Measurements from ENCODE around the gene BMX.
A peak's percentile ranks its signal among the peaks of the same experiment; 100 is the strongest.

- TF ChIP-seq CTCF (IDR thresholded peaks at IDR 0.05; ENCODE audit: low read depth, low read length) (peak; percentile 51), POLR2A (IDR thresholded peaks at IDR 0.05; ENCODE audit: extremely low read depth, insufficient read length) (no peak), MYC (IDR thresholded peaks at IDR 0.05; ENCODE audit: low read depth, low read length) (no peak), MAX (IDR thresholded peaks at IDR 0.05; ENCODE audit: low read depth, low read length) (no peak)
Observed at GRCh38 chrX:15471028-15471427, 29.6 kb upstream of the BMX start.
